Keratinocyte (primary cell): ENCODE results near the gene ACYP1.

Experiments used
- EZH2 ChIP-seq: IDR thresholded peaks from one replicate; pipeline ENCODE4 v1.6.1; 2012; ENCODE audit warnings: inconsistent platforms, mild to moderate bottlenecking, low read length, moderate library complexity
- TF ChIP-seq, protein P1 (sequence below), 3 experiments: IDR thresholded peaks in 1 of 3; conservative IDR thresholded peaks in 1 of 3; optimal IDR thresholded peaks in 1 of 3; 2 replicates in 2 of 3; 3 replicates in 1 of 3; pipeline versions ENCODE3 to v1.5.1; 2011; ENCODE audit warnings: low read length in 3 of 3, mild to moderate bottlenecking in 3 of 3, moderate library complexity in 2 of 3, control low read depth in 1 of 3, inconsistent platforms in 1 of 3; ENCODE audit not compliant: insufficient read depth in 2 of 3; ENCODE audit errors: extremely low read depth in 1 of 3

DNA sequence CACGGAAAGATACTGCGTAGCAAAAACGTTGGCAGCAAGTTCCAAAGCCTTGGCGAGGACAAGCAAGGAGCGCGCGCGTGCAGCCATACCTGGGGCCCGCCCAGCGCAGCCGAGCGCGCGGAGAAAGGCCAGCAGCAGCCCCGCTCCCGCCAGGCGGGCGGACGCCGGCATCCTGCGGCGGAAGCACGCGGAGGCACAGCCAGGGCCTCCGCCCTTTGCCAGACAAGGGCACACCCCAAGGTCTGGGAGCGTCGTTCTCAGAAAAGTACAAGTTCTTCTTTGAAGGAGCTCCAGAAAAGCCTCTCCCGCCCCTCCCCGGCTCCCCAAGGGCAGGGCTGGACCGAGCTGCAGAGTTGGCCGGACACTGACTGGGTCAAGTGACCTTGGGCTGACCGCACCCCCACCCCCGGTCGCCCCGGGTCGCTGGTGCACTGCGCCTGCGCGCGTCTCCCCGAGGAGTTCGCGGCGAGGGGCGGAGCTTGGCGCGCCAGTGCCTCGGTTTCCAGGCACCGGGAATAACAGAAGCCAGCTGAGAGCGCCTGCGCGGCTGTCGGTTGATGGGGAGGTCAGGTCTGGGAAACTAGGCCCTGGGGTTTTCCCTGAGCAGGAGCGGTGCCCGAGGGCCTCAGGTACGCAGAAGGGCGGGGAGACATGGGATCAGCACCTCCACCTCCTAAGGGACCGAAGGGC, 5.4 kb upstream of the ACYP1 start, which contains the start of gene ZC2HC1C:
- TF ChIP-seq, protein P1, sequence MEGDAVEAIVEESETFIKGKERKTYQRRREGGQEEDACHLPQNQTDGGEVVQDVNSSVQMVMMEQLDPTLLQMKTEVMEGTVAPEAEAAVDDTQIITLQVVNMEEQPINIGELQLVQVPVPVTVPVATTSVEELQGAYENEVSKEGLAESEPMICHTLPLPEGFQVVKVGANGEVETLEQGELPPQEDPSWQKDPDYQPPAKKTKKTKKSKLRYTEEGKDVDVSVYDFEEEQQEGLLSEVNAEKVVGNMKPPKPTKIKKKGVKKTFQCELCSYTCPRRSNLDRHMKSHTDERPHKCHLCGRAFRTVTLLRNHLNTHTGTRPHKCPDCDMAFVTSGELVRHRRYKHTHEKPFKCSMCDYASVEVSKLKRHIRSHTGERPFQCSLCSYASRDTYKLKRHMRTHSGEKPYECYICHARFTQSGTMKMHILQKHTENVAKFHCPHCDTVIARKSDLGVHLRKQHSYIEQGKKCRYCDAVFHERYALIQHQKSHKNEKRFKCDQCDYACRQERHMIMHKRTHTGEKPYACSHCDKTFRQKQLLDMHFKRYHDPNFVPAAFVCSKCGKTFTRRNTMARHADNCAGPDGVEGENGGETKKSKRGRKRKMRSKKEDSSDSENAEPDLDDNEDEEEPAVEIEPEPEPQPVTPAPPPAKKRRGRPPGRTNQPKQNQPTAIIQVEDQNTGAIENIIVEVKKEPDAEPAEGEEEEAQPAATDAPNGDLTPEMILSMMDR (optimal IDR thresholded peaks at IDR 0.05 in 1 of 3, IDR thresholded peaks at IDR 0.05 in 1 of 3, conservative IDR thresholded peaks at IDR 0.05 in 1 of 3; ENCODE audit: extremely low read depth in 1 of 3, insufficient read depth in 2 of 3, low read length in 3 of 3): no peak
- TF ChIP-seq EZH2: no peak
